ENCODE results near the gene PTPRS. TPM values are rescaled to one million over a fixed set of nuclear protein-coding genes. Genes with fewer than 3 reads are reported as not detected.

PTPRS gene
- total and polyA plus RNA-seq, 2 of the 8 experiments (the other 6 are each of a cell fraction or from before 2014, with no cell fraction given), result 96.8 to 223 TPM

- H2BK120ac ChIP-seq (replicated peaks; ENCODE audit: low read depth, low read length), result no peak overlapping the region
- no peaks in the 10 kb centered on the region for H3K79me2 ChIP-seq (ENCODE audit: control insufficient read depth in 1 of 2, insufficient read depth in 2 of 2, low read length in 2 of 2)
- no peak overlapping the region for H4K5ac ChIP-seq (ENCODE audit: insufficient read length, low read depth, low read length)
- no peak overlapping the region for H3K4ac ChIP-seq (replicated peaks; ENCODE audit: insufficient read length, low read depth, low read length)
- H2AK5ac ChIP-seq (ENCODE audit: low read depth, low read length), result no peak overlapping the region
- H2BK12ac ChIP-seq (ENCODE audit: low read depth, low read length), result no peak overlapping the region
- no peak for DNase-seq (ENCODE audit: low read depth in 1 of 2, low spot score in 2 of 2)
- H3K4me2 ChIP-seq (ENCODE audit: insufficient read depth in 1 of 2, low read depth in 2 of 2, low read length in 2 of 2), result no peak overlapping the region
- H3K23ac ChIP-seq (ENCODE audit: insufficient read length), result no peak overlapping the region
- no peaks in the 10 kb centered on the region for H3K9me3 ChIP-seq (ENCODE audit: insufficient read depth in 2 of 2, low read depth in 1 of 2, low read length in 1 of 2)
- no peaks in the 10 kb centered on the region for H4K20me1 ChIP-seq (replicated peaks in 1 of 2; ENCODE audit: control insufficient read depth in 1 of 2, insufficient read depth in 2 of 2, low read length in 2 of 2)
- POLR2A ChIA-PET (ENCODE audit: partially characterized antibody), result no interaction called here
- H3K18ac ChIP-seq (ENCODE audit: extremely low read depth, low read length), result no peak overlapping the region
- no peak overlapping the region for H3K56ac ChIP-seq (replicated peaks; ENCODE audit: insufficient read length, low read depth, low read length)
- peaks cover 0 to 6% (median 2%) of the 10 kb centered on the region in 4 experiments; a peak in 4 of 7 replicates for H3K4me1 ChIP-seq (replicated peaks in 1 of 4; ENCODE audit: control insufficient read depth in 3 of 4, insufficient read depth in 4 of 4, low read length in 3 of 4)
- TF ChIP-seq SIN3A (conservative IDR thresholded peaks at IDR 0.05 in 1 of 2, IDR thresholded peaks at IDR 0.05 in 1 of 2; ENCODE audit: low read depth in 1 of 2, low read length in 2 of 2) (0 out of 4 replicates have a peak, but pooled peaks of 1 of the 2 experiments have one; percentile 25), BRCA1 (IDR thresholded peaks at IDR 0.05; ENCODE audit: low read depth, low read length) (no peak), KDM1A (IDR thresholded peaks at IDR 0.05; ENCODE audit: borderline replicate concordance, low read length) (peak; percentile 71; the same call in 1 of the 2 replicates), TBP (IDR thresholded peaks at IDR 0.05; ENCODE audit: low read depth, low read length) (no peak)
- H4K8ac ChIP-seq (ENCODE audit: extremely low read depth, insufficient read depth, low read length), result no peak overlapping the region
- no peaks in the 10 kb centered on the region for H3K23me2 ChIP-seq (ENCODE audit: low read depth, low read length)
- H3K27ac ChIP-seq (ENCODE audit: low read depth, low read length), result no peak overlapping the region
- no peak overlapping the region for H2BK15ac ChIP-seq (ENCODE audit: low read length)
- H4K91ac ChIP-seq (replicated peaks; ENCODE audit: insufficient read length, low read length), result no peak overlapping the region
- no peak overlapping the region for H2BK20ac ChIP-seq (ENCODE audit: low read length)
- CTCF ChIA-PET (ENCODE audit: partially characterized antibody), result interaction anchor here (1.8 kb wide), 1 partner anchor 12 kb away, joined by 5 read pairs; no protein-coding TSS in a partner anchor
- 86% methylated on average over 5 of the region's 5 CpGs; no CpG with 5 or more reads in 1 of the 2 experiments for WGBS, 2 experiments (ENCODE audit: extremely low coverage in 1 of 2, insufficient coverage in 1 of 2, insufficient read length in 1 of 2, insufficient replicate concordance in 2 of 2, low coverage in 1 of 2, low lambda C conversion rate in 2 of 2, missing lambda C conversion rate in 1 of 2)
- FAIRE-seq, result no peak
- H3K9ac ChIP-seq (replicated peaks in 1 of 4; ENCODE audit: extremely low read depth in 1 of 4, low read depth in 3 of 4, low read length in 3 of 4), result no peak overlapping the region
- H3K14ac ChIP-seq (ENCODE audit: insufficient read length), result no peak overlapping the region
- no peak overlapping the region for H2BK5ac ChIP-seq (ENCODE audit: low read depth, low read length)
- no peaks in the 10 kb centered on the region for H3K36me3 ChIP-seq (ENCODE audit: control insufficient read depth in 2 of 4, insufficient read depth in 4 of 4, low read length in 3 of 4)
- H3K79me1 ChIP-seq (ENCODE audit: low read depth, low read length), result no peaks in the 10 kb centered on the region
- H2AFZ ChIP-seq (ENCODE audit: low read length), result no peak overlapping the region
- H3K27me3 ChIP-seq (replicated peaks in 1 of 4; ENCODE audit: control insufficient read depth in 3 of 4, extremely low read depth in 1 of 4, insufficient read depth in 3 of 4, low read length in 3 of 4), result peaks cover 0 to 3% (median 0%) of the 10 kb centered on the region in 4 experiments; a peak in 2 of 7 replicates
- H3K4me3 ChIP-seq (ENCODE audit: extremely low read depth in 1 of 4, insufficient read depth in 2 of 4, low read depth in 3 of 4, low read length in 4 of 4), result no peak overlapping the region
These were observed 15.8 kb upstream of the PTPRS start for GRCh38 chr19:5356428-5356827.

Measured in H1 (cell line).